Stimulated activated naive CD4-positive, alpha-beta T cell (primary cell): ENCODE measurements around the gene LRP5.
"Not testable (repeated sequence)": the region's sequence is repeated elsewhere in the genome, so short reads cannot be mapped to it uniquely, and the experiment has no call there.

ENCODE experiments used
- DNase-seq, 6 experiments: peaks; one replicate each; lab custom pipeline; 2025; lab: John Stamatoyannopoulos, UW

LRP5 gene

GRCh38 chr11:68423481-68423880 is 111.1 kb downstream of the LRP5 start:
- no peak for DNase-seq

- DNase-seq = no peak
Measured at GRCh38 chr11:68424101-68424632, 111.8 kb downstream of the LRP5 start.

- DNase-seq = no peak
Measured at GRCh38 chr11:68424981-68425865, 112.8 kb downstream of the LRP5 start.

GRCh38 chr11:68425866-68426380 is 113.5 kb downstream of the LRP5 start:
- no peak for DNase-seq

GRCh38 chr11:68429661-68430060 is 117.3 kb downstream of the LRP5 start:
- no peak for DNase-seq

GRCh38 chr11:68430384-68430783 is 118.0 kb downstream of the LRP5 start:
- no peak for DNase-seq

- DNase-seq = no peak
Measured at GRCh38 chr11:68430801-68431200, 118.4 kb downstream of the LRP5 start.

GRCh38 chr11:68431984-68432645 is 119.7 kb downstream of the LRP5 start:
- DNase-seq = no peak

GRCh38 chr11:68432874-68433273 is 120.5 kb downstream of the LRP5 start:
- DNase-seq = no peak

- no peak for DNase-seq
Measured at GRCh38 chr11:68433541-68433940, 121.2 kb downstream of the LRP5 start.

- not testable (repeated sequence) for DNase-seq
Measured at GRCh38 chr11:68434159-68434558, 121.8 kb downstream of the LRP5 start.

GRCh38 chr11:68436162-68436888 is 123.9 kb downstream of the LRP5 start:
- DNase-seq = no peak

- DNase-seq = no peak
Measured at GRCh38 chr11:68436985-68437926, 124.9 kb downstream of the LRP5 start.

- DNase-seq = no peak
Measured at GRCh38 chr11:68437927-68438657, 125.7 kb downstream of the LRP5 start.

GRCh38 chr11:68438658-68439259 is 126.4 kb downstream of the LRP5 start:
- DNase-seq = no peak

- no peak for DNase-seq
Measured at GRCh38 chr11:68439355-68440065, 127.1 kb downstream of the LRP5 start.

- DNase-seq = no peak
Measured at GRCh38 chr11:68440224-68440623, 127.8 kb downstream of the LRP5 start.

GRCh38 chr11:68441466-68442230 is 129.3 kb downstream of the LRP5 start:
- no peak for DNase-seq
